Activated T-cell treated with anti-CD3 and anti-CD28 coated beads, Interleukin-2, amount 50 U/mL, for 4 hours (primary cell): ENCODE results near the gene RAE1. TPM values are rescaled to one million over a fixed set of nuclear protein-coding genes. Genes with fewer than 3 reads are reported as not detected.

Source experiments
- ATAC-seq, 2 donors: fragments of 200-7000 bp; cut with Tn5 transposase; one replicate each; pipeline ENCODE4 v1.10.0; 2021
- DNase-seq: peaks from one replicate; pipeline ENCODE4 v3.0.0-alpha.2; 2020
- H3K27me3 Mint-ChIP-seq: one replicate; pipeline ENCODE4 v1.8.0; 2021; ENCODE audit warnings: low read depth, mixed read lengths
- H3K36me3 Mint-ChIP-seq: one replicate; pipeline ENCODE4 v1.8.0; 2022; ENCODE audit warnings: mixed read lengths; ENCODE audit not compliant: insufficient read depth
- H3K4me1 Mint-ChIP-seq: one replicate; pipeline ENCODE4 v1.8.0; 2021; ENCODE audit warnings: low read depth, mixed read lengths
- H3K4me3 Mint-ChIP-seq: one replicate; pipeline ENCODE4 v1.8.0; 2021; ENCODE audit warnings: mild to moderate bottlenecking, moderate library complexity, mixed read lengths
- H3K9me3 Mint-ChIP-seq: one replicate; pipeline ENCODE4 v1.8.0; 2021; ENCODE audit warnings: mixed read lengths
- total RNA-seq, 3 donors: library from RNA; stranded (reverse); gene quantifications; one replicate each; pipeline ENCODE4 v1.2.1, GENCODE V29; 2021

The RAE1 gene
- 10 to 100 TPM; 64.7 to 73.8 (median 68.5) TPM for total RNA-seq

- DNase-seq (peak; percentile 83), ATAC-seq (peak; percentile 88 to 90)
- Mint-ChIP-seq H3K4me1 (peaks cover 26% of the 10 kb centered on the region), H3K9me3 (no peaks in the 10 kb centered on the region), H3K4me3 (peak within 1 kb of the TSS; percentile 91), H3K36me3 (peaks cover 24% of the 10 kb centered on the region), H3K27me3 (peaks cover 6% of the 10 kb centered on the region)
Observed at GRCh38 chr20:57351042-57351783, at the start of gene RAE1. Gene RAE1, plus strand, starts transcription at chr20:57351255. Its CDS starts 2,784 bp downstream, at chr20:57354039.

DNA sequence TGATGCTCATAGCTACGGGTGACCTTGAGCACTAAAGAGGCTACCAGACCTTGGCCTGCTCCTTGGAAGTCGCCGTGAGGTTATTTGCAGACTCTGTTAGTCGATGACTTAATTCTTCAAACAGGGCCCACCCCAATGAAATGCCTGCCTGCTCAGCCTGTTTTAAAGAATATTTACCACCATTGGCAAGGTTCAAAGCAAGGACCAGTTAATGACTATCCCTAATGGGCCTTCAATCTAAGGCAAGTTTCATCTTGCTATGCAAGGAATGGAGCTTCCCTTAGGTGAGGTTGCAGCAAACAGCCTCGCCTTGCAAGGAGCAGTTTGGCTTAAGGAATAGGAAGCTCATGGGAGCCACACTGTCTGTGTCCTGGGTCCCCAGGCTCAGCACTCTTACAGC is 44.3 kb upstream of the RAE1 start:
- Mint-ChIP-seq H3K4me3 (no peak overlapping the region), H3K4me1 (no peaks in the 10 kb centered on the region), H3K27me3 (peaks cover 10% of the 10 kb centered on the region), H3K36me3 (no peaks in the 10 kb centered on the region), H3K9me3 (no peaks in the 10 kb centered on the region)
- ATAC-seq (no peak), DNase-seq (no peak)

DNA sequence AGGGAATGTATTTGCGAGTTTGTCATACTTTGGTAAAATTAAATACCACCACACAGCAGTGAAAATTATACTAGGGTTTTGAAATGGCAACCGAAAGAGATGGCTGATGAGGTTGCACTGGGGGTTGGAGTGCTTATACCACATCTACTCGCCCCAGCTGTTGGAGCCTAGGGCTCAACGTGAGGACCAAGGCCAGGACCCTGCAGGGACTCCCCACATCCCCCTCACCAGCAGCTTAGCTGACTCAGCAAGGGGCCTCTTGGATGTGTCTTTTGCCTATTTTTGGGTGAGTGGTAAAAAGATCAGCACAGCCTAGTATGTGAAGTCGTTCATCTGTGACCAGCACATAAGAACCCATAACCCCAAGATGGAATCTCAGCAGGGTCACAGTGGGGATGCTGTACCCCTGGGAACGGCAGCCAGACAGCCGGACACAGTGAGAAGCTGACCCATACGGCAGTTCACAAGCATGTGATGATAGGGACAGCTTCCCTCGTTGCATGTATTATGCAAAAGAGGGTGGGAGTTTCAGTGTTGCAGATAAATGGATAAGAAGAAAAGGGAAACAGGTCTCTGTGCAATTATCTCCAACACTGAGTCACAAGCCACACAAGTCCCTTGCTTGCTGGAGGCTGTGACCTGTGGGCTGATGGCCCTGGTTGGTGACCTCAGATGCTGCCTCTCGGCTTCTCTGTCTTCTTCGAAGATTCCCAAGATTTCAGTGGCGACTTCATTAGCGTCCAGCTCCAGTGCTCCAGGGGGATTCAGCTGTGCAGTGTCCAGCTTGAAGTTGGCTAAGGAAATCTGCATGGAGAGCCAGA is 42.4 kb upstream of the RAE1 start:
- DNase-seq = no peak
- Mint-ChIP-seq H3K36me3 (no peaks in the 10 kb centered on the region), H3K9me3 (no peaks in the 10 kb centered on the region), H3K27me3 (peaks cover 10% of the 10 kb centered on the region), H3K4me3 (no peak overlapping the region), H3K4me1 (no peaks in the 10 kb centered on the region)
- ATAC-seq = no peak

- DNase-seq = no peak
- no peaks in the 10 kb centered on the region for H3K36me3 Mint-ChIP-seq
- peaks cover 10% of the 10 kb centered on the region for H3K27me3 Mint-ChIP-seq
- ATAC-seq = no peak
- H3K9me3 Mint-ChIP-seq = no peaks in the 10 kb centered on the region
- no peaks in the 10 kb centered on the region for H3K4me1 Mint-ChIP-seq
- no peak overlapping the region for H3K4me3 Mint-ChIP-seq
Observed at GRCh38 chr20:57309544-57310115, 41.4 kb upstream of the RAE1 start.

DNA sequence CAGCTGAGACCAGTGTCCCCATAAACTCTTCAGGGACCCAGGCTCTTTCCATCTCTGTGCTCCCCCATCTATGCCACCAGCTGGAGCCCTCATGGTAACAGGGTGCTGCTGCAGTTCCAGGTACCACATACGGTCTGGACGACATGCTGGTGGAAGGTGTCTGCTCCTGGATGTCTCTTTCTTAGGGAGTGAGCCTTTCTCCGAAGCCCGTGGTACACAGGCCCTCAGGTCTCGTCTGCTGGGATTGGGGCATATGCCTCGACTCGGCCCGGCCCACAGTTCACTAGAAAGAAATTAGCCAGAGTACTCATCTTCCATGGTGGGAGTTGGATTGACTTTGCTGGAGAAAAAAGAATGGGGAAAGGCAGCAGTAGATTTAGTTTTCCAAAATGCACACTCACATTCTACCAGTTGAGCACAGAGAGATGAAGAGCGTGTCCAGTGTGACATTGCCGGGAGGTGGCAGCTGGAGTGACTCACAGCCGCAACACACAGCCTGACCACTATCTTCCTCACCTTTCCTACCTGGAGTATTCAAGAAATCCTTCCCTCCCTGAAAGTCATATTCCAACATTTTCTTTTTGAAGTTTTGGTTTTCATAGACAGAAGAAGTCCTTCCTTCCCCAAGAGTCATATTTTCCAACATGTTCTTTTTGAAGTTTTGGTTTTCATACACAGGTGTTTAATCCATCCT is 40.1 kb upstream of the RAE1 start:
- Mint-ChIP-seq H3K36me3 (no peaks in the 10 kb centered on the region), H3K4me3 (no peak overlapping the region), H3K9me3 (no peaks in the 10 kb centered on the region), H3K4me1 (no peaks in the 10 kb centered on the region), H3K27me3 (peaks cover 7% of the 10 kb centered on the region)
- DNase-seq (no peak), ATAC-seq (no peak)

GRCh38 chr20:57312138-57312537 is 38.9 kb upstream of the RAE1 start:
- H3K4me3 Mint-ChIP-seq = no peak overlapping the region
- DNase-seq (no peak), ATAC-seq (no peak)
- no peaks in the 10 kb centered on the region for H3K4me1 Mint-ChIP-seq
- no peaks in the 10 kb centered on the region for H3K9me3 Mint-ChIP-seq
- H3K27me3 Mint-ChIP-seq = peaks cover 3% of the 10 kb centered on the region
- H3K36me3 Mint-ChIP-seq = no peaks in the 10 kb centered on the region

DNA sequence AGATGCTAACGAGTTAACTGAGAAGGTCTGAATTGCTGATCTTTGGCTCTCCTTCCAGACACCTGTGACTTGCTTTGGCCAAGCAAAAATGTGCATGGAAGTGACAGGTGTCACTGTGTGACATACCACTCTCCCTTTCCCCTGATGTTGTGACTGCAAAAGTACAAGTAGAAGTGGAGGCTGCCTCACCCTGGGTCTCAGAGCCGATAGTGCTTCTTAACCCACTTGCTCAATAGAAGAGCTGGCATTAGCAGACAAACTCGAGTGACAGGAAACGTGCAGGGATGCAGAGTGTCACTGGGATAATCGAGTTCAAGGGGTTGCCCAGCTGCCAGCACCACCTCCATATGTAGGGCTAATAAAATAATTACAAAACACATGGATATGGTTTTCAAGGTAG is 37.8 kb upstream of the RAE1 start:
- Mint-ChIP-seq H3K4me3 (no peak overlapping the region), H3K36me3 (no peaks in the 10 kb centered on the region), H3K27me3 (peaks cover under 1% of the 10 kb centered on the region), H3K9me3 (no peaks in the 10 kb centered on the region), H3K4me1 (no peaks in the 10 kb centered on the region)
- no peak for DNase-seq
- ATAC-seq = no peak

GRCh38 chr20:57313951-57314350 is 37.1 kb upstream of the RAE1 start:
- no peaks in the 10 kb centered on the region for H3K36me3 Mint-ChIP-seq
- no peak for ATAC-seq

GRCh38 chr20:57315083-57315975 is 35.7 kb upstream of the RAE1 start:
- no peaks in the 10 kb centered on the region for H3K4me1 Mint-ChIP-seq
- H3K27me3 Mint-ChIP-seq = peaks cover 8% of the 10 kb centered on the region
- H3K36me3 Mint-ChIP-seq = no peaks in the 10 kb centered on the region
- H3K4me3 Mint-ChIP-seq = no peak overlapping the region
- no peaks in the 10 kb centered on the region for H3K9me3 Mint-ChIP-seq
- DNase-seq = no peak
- ATAC-seq = no peak

More at GRCh38 chr20:57313951-57314350, 37.1 kb upstream of the RAE1 start:
- Mint-ChIP-seq H3K9me3 (no peaks in the 10 kb centered on the region), H3K4me3 (no peak overlapping the region), H3K4me1 (no peaks in the 10 kb centered on the region), H3K27me3 (no peaks in the 10 kb centered on the region)
- no peak for DNase-seq

- no peak overlapping the region for H3K4me3 Mint-ChIP-seq
- H3K36me3 Mint-ChIP-seq = no peaks in the 10 kb centered on the region
- no peak for ATAC-seq
- no peaks in the 10 kb centered on the region for H3K9me3 Mint-ChIP-seq
- H3K4me1 Mint-ChIP-seq = no peaks in the 10 kb centered on the region
- peaks cover 9% of the 10 kb centered on the region for H3K27me3 Mint-ChIP-seq
- DNase-seq = no peak
Observed at GRCh38 chr20:57315976-57316480, 35.0 kb upstream of the RAE1 start.

GRCh38 chr20:57316795-57317201 is 34.3 kb upstream of the RAE1 start:
- DNase-seq (no peak), ATAC-seq (no peak)
- no peaks in the 10 kb centered on the region for H3K36me3 Mint-ChIP-seq

GRCh38 chr20:57317316-57317788 is 33.7 kb upstream of the RAE1 start:
- H3K4me3 Mint-ChIP-seq = no peak overlapping the region
- H3K4me1 Mint-ChIP-seq = no peaks in the 10 kb centered on the region
- peaks cover 21% of the 10 kb centered on the region for H3K27me3 Mint-ChIP-seq
- H3K9me3 Mint-ChIP-seq = no peaks in the 10 kb centered on the region
- ATAC-seq = no peak
- no peak for DNase-seq
- no peaks in the 10 kb centered on the region for H3K36me3 Mint-ChIP-seq

More at GRCh38 chr20:57316795-57317201, 34.3 kb upstream of the RAE1 start:
- Mint-ChIP-seq H3K27me3 (peaks cover 16% of the 10 kb centered on the region), H3K4me3 (no peak overlapping the region), H3K4me1 (no peaks in the 10 kb centered on the region), H3K9me3 (no peaks in the 10 kb centered on the region)

DNA sequence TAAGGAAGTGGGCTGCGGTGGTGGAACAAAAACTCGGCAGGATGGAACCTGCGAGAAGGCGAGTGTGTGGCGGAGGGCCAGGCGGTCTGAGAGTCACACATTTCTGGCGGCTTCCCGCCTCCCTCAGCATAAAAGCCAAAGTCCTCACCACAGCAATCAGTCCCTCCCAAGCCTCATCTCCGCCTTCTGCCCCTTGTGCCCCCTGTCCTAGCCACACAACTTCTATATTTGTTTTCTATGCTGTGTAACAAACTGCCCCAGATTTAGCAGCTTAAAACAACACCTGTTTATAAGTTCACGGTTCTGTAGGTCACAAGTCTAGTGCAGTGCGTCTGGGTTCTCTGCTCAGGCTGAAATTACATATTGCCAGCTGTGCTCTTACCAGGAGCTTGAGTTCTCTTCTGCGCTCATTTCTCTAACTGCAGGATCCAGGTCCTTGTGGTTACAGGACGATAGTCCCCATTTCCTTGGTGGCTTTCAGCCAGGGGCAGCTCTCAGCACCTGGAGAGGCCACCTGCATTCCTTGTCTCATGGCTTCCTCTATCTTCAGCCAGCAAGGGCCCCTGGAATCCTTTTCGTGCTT is 33.2 kb upstream of the RAE1 start:
- Mint-ChIP-seq H3K4me3 (no peak overlapping the region), H3K27me3 (peaks cover 26% of the 10 kb centered on the region), H3K9me3 (no peaks in the 10 kb centered on the region), H3K36me3 (no peaks in the 10 kb centered on the region), H3K4me1 (no peaks in the 10 kb centered on the region)
- ATAC-seq = no peak
- DNase-seq = no peak
